Left cardiac atrium (tissue), 4 donors: ENCODE measurements around the gene ZNF598. TPM values are rescaled to one million over a fixed set of nuclear protein-coding genes. Genes with fewer than 3 reads are reported as not detected.
A peak's percentile ranks its signal among the peaks of the same experiment; 100 is the strongest.
"Not testable (repeated sequence)": the region's sequence is repeated elsewhere in the genome, so short reads cannot be mapped to it uniquely, and the experiment has no call there.

Experiments
- ATAC-seq, 2 donors: fragments of 200-7000 bp; cut with Tn5 transposase; one replicate each; pipeline ENCODE4 v1.9.1; 2020; ENCODE audit warnings: mild to moderate bottlenecking in 2 of 2, moderate library complexity in 2 of 2
- DNase-seq: peaks from one replicate; pipeline ENCODE4 v3.0.0-alpha.2; 2020
- intact Hi-C, 2 donors: fragments of 100-400 bp; cut with DNase I; formaldehyde crosslinking; loops; one replicate each; pipeline versions ENCODE4 v1.14.1 to v1.15.1; 2022 to 2023
- total RNA-seq, 2 donors: library from RNA; stranded (reverse); fragmentation: NEBNext Ultra II Directional; extraction: Animal tissue kit (Norgen Biotek cat#: 25700); gene quantifications; one replicate each; pipeline ENCODE4 v1.2.1, GENCODE V29; 2021
- donor health status: DM: no; HTN: yes; CAD: no.
- donor health status: DM: no; HTN: yes; CAD: no; lungs with severe emphysema.
- donor health status: DM: yes; HTN: yes; CAD: no.
- donor health status: Dilated cardiomyopathy.

ZNF598 gene
- total RNA-seq, 2 donors from 2014 or later: 14.7 to 22.9 TPM

DNA sequence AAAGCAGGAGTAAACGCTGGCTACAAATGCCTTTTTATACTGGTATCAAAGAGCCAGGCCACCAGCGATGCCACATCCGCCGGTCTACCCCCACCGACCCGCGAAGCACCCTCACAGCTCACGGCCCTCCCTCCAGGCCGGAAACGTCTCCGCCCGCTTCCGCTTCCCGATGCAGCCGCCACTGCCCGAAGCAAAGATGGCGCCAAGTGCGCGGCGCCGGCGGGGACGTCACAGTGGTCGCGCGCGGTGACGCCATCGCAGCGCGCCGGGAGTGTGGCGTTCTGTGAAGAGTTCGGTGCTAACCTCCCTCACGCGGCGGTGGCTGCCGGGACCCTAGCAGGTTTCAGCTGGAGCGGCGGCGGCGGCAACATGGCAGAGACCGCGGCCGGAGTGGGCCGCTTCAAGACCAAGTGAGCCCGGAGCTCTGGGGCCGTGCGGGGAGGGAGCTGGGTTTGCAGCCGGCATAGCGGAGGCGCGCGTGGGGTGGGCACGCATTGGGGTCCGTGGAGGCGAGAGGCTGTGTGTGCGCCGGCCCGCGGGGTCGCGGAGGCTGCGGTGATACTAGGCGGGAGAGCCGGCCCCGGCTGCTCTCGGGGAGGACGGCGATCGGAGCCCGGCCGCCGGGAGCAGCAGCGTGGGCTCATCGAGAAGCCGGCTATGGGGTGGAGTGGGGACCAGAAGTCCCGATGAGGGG lies 37.7 kb downstream of the ZNF598 start, which contains the start of gene TBL3:
TSS of gene TBL3 (plus strand) at position 258 of the 694 bp plus-strand sequence. CDS start at position 370, 112 bp downstream.
- ATAC-seq (peak; percentile 96 to 97), DNase-seq (peak; percentile 94)
- intact Hi-C loops: no loop called here

GRCh38 chr16:1968146-1968953 lies 41.3 kb downstream of the ZNF598 start:
- intact Hi-C loops: no loop called here
- ATAC-seq: no peak
- no peak for DNase-seq

GRCh38 chr16:1966460-1966859 lies 43.2 kb downstream of the ZNF598 start, which contains the start of gene RNF151:
TSS of gene RNF151 (plus strand) at chr16:1966856. CDS start at chr16:1966882, 26 bp downstream.
- intact Hi-C loops: no loop called here
- DNase-seq (no peak), ATAC-seq (no peak)

- intact Hi-C loops: no loop called here
- DNase-seq (no peak), ATAC-seq (peak in 1 of 2 donors; percentile 0)
These were observed 44.1 kb downstream of the ZNF598 start for GRCh38 chr16:1965396-1966001.

- intact Hi-C loops: no loop called here
- DNase-seq (peak; percentile 99), ATAC-seq (peak; percentile 97)
These were observed 44.9 kb downstream of the ZNF598 start, which contains the start of gene RPS2 for GRCh38 chr16:1964506-1965395. TSS of gene RPS2 (minus strand) at chr16:1964826. CDS start at chr16:1964625, 201 bp downstream.

- intact Hi-C loops: no loop called here
- DNase-seq (peak; percentile 65), ATAC-seq (peak; percentile 42 to 46)
These were observed 45.7 kb downstream of the ZNF598 start for GRCh38 chr16:1963806-1964505.

GRCh38 chr16:1962161-1963153 lies 47.2 kb downstream of the ZNF598 start:
- ATAC-seq, DNase-seq, intact Hi-C loops: not testable (repeated sequence)

- intact Hi-C loops: no loop called here
- no peak for ATAC-seq
- no peak for DNase-seq
These were observed 48.0 kb downstream of the ZNF598 start for GRCh38 chr16:1961651-1962067.

DNA sequence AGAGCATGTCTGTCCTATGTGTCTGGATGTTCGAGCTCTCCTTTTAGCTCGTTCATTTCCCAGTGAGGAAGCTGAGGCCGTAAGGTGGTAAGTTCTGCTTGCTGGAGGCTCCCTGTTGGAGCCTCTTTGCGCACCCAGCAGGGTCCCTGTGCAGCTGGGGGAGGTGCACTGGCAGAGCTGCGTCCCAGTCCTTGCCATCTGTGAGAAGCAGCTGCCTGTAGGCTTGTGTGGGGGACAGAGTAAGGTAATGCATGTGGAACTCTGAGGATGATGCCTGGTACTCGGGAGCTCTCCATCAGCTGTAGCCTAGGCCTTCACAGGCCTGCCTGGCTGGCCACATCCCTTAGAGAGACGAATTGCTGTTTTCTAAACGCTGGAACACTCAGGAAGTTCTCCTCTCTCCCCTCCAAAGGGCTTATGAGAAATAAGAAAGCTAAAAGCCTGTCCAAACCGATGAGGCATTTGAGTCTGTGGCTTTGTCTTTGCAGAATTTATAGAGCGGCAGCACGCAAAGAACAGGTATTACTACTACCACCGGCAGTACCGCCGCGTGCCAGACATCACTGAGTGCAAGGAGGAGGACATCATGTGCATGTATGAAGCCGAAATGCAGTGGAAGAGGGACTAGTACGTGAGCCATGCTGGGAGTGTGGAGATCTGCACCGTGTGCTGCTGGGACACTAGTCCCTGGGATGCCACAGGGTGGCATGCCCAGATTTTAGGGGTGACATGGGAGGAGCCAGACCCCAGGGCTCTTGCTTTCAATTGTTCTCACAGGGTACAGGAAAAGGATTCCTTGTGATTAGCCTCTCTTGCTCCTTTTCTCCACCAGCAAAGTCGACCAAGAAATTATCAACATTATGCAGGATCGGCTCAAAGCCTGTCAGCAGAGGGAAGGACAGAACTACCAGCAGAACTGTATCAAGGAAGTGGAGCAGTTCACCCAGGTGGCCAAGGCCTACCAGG lies 48.7 kb downstream of the ZNF598 start:
- no peak for ATAC-seq
- intact Hi-C loops: no loop called here
- no peak for DNase-seq

GRCh38 chr16:1959269-1960039 lies 50.2 kb downstream of the ZNF598 start, which contains the start of gene NDUFB10:
TSS of gene NDUFB10 (plus strand) at chr16:1959538. CDS start at chr16:1959625, 87 bp downstream.
- ATAC-seq (peak; percentile 89 to 93), DNase-seq (peak; percentile 95)
- intact Hi-C loops: no loop called here

DNA sequence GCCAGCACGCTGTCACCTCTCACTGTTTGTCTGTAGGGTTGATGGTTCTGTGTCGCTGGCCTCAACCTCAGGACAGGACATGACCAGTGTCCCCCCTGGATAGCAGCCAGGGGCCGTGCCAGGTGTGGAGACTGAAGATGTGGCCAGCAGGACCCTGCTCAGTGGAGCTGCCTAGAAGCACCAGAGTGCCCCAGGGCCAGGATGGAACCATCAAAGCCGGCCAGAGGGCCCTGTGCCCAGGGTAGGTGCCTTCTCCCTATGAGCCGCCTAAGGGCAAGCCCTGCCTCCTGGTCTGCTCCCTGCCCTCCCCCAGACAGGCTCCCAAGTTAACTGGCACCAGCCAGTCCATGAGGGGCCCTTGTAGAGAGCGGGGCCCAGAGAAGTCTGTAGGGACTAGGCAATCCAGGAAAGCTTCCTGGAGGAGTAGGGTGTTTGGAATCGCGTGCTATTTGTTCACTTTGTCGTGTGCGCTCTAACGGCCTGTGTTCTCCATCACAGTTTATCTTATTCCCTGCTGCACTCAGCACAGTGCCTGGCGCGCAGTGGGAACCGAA lies 50.8 kb downstream of the ZNF598 start:
- ATAC-seq (peak; percentile 0 to 5), DNase-seq (no peak)
- intact Hi-C loops: no loop called here

DNA sequence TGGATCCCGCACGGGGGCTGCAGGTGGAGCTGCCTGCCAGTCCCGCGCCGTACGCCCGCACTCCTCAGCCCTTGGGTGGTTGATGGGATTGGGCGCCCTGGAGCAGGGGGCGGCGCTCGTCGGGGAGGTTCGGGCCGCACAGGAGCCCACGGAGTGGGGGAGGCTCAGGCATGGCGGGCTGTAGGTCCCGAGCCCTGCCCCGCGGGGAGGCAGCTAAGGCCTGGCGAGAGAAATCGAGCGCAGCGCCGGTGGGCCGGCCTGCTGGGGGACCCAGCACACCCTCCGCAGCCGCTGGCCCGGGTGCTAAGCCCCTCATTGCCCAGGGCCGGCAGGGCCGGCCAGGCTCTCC lies 51.5 kb downstream of the ZNF598 start:
- intact Hi-C loops, DNase-seq, ATAC-seq: not testable (repeated sequence)

- DNase-seq, ATAC-seq, intact Hi-C loops: not testable (repeated sequence)
These were observed 52.0 kb downstream of the ZNF598 start for GRCh38 chr16:1957434-1958142.

- DNase-seq: peak; percentile 22
- intact Hi-C loops: no loop called here
- ATAC-seq: peak in 1 of 2 donors; percentile 8
These were observed 55.9 kb downstream of the ZNF598 start for GRCh38 chr16:1953734-1954133.
